ENCODE data around the gene PAMR1.

GRCh38 chr11:35419830-35420333 lies 105.5 kb downstream of the PAMR1 start:
- TF ChIP-seq CTCF (IDR thresholded peaks at IDR 0.05) = no peak
- TF ChIP-seq POLR2AphosphoS5 (IDR thresholded peaks at IDR 0.05) = no peak
